Ascending aorta (tissue), 2 donors: ENCODE results near the gene SLC22A12. TPM values are rescaled to one million over a fixed set of nuclear protein-coding genes. Genes with fewer than 3 reads are reported as not detected.
A peak's percentile ranks its signal among the peaks of the same experiment; 100 is the strongest.

Experiments
- DNase-seq, 2 donors: peaks; one replicate each; pipeline ENCODE4 v3.0.0-alpha.2; 2019; ENCODE audit warnings: low spot score in 2 of 2
- H3K27ac ChIP-seq, 2 donors: fragments of 200-600 bp; sonication (generic); one replicate each; pipeline ENCODE4 v1.5.1; 2016 to 2017; ENCODE audit warnings: mild to moderate bottlenecking in 1 of 2
- H3K27me3 ChIP-seq: fragments of 200-600 bp; sonication (generic); one replicate; pipeline ENCODE4 v1.5.1; 2017
- H3K36me3 ChIP-seq, 2 donors: fragments of 200-600 bp; sonication (generic); one replicate each; pipeline ENCODE4 v1.5.1; 2016
- H3K4me1 ChIP-seq, 2 donors: fragments of 200-600 bp; sonication (generic); one replicate each; pipeline ENCODE4 v1.5.1; 2016 to 2017; ENCODE audit warnings: mild to moderate bottlenecking in 1 of 2
- H3K4me3 ChIP-seq, 2 donors: fragments of 200-600 bp; sonication (generic); one replicate each; pipeline ENCODE4 v1.5.1; 2016 to 2017; ENCODE audit warnings: mild to moderate bottlenecking in 1 of 2
- H3K9me3 ChIP-seq, 2 donors: fragments of 200-600 bp; sonication (generic); one replicate each; pipeline ENCODE4 v1.5.1; 2016
- intact Hi-C: fragments of 100-400 bp; cut with DNase I; formaldehyde crosslinking; loops from one replicate; pipeline ENCODE4 v1.15.1; 2023
- total RNA-seq: library from RNA; depleted of rRNA; stranded (reverse); fragments of >200 nt; gene quantifications from one replicate; pipeline ENCODE4 v1.1.0, GENCODE V29; 2016
- TF ChIP-seq, protein P1 (sequence below), 3 experiments: fragments of 200-600 bp in 2 of 3; fragments of 450-650 bp in 1 of 3; sonication (generic) in 2 of 3; IDR thresholded peaks; one replicate each; pipeline ENCODE4 v1.5.1; 2016 to 2019; ENCODE audit warnings: antibody characterized with exemption in 3 of 3, mild to moderate bottlenecking in 1 of 3, moderate library complexity in 1 of 3

Gene SLC22A12
- total RNA-seq, 1 donor from 2014 or later: not detected

DNA sequence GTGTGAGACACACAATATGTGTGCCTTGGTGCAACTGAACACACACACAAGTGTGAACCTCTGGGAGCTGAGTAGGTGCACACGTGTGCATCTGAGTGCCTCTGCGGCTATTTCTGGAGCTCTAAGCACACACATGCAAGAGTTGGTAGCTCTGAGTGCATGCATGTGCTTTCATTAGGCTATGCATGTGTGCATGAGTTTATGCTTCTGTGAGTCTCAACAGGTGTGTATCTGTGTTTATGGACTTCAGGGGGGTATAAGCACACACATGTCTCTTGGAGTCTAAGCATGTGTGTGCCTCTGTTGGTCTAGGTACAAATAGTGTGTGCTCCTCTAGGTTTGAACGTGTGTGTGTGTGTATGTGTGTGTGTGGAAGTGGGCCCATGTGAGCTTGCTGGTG, 25.8 kb downstream of the SLC22A12 start:
- H3K27me3 ChIP-seq: no peaks in the 10 kb centered on the region
- H3K27ac ChIP-seq: no peak overlapping the region
- H3K4me1 ChIP-seq: no peaks in the 10 kb centered on the region
- H3K9me3 ChIP-seq: no peaks in the 10 kb centered on the region
- intact Hi-C loops: no loop called here
- H3K4me3 ChIP-seq: no peak overlapping the region
- TF ChIP-seq, protein P1, sequence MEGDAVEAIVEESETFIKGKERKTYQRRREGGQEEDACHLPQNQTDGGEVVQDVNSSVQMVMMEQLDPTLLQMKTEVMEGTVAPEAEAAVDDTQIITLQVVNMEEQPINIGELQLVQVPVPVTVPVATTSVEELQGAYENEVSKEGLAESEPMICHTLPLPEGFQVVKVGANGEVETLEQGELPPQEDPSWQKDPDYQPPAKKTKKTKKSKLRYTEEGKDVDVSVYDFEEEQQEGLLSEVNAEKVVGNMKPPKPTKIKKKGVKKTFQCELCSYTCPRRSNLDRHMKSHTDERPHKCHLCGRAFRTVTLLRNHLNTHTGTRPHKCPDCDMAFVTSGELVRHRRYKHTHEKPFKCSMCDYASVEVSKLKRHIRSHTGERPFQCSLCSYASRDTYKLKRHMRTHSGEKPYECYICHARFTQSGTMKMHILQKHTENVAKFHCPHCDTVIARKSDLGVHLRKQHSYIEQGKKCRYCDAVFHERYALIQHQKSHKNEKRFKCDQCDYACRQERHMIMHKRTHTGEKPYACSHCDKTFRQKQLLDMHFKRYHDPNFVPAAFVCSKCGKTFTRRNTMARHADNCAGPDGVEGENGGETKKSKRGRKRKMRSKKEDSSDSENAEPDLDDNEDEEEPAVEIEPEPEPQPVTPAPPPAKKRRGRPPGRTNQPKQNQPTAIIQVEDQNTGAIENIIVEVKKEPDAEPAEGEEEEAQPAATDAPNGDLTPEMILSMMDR (IDR thresholded peaks at IDR 0.05): no peak
- no peak for DNase-seq
- H3K36me3 ChIP-seq: peaks cover 18 to 41% of the 10 kb centered on the region in 2 donors

DNA sequence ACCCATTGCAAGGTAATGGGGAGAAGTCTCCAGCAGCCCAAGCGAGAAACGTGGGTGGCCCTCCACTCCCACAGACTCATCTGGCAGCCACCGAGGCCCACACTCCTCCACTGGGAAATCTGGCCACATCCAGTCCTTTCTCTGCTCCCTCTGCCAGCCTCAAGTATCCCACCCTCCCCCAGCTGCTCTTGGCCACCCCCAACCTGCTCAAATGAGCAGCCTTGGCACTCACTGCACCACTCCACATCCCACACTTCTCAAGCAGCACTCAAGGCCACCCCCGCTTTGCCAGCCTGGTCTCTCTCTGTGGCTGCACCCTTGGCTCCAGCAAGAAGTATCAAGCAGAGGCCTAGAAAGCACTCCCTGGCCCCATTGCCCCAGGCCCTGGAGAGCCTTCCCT, 28.2 kb downstream of the SLC22A12 start:
- H3K27ac ChIP-seq: no peak overlapping the region
- TF ChIP-seq, protein P1 (IDR thresholded peaks at IDR 0.05): no peak
- H3K4me3 ChIP-seq: no peak overlapping the region
- no peaks in the 10 kb centered on the region for H3K9me3 ChIP-seq
- H3K27me3 ChIP-seq: no peaks in the 10 kb centered on the region
- no peak for DNase-seq
- intact Hi-C loops: no loop called here
- no peaks in the 10 kb centered on the region for H3K4me1 ChIP-seq
- peaks cover 25 to 50% of the 10 kb centered on the region in 2 donors for H3K36me3 ChIP-seq

DNA sequence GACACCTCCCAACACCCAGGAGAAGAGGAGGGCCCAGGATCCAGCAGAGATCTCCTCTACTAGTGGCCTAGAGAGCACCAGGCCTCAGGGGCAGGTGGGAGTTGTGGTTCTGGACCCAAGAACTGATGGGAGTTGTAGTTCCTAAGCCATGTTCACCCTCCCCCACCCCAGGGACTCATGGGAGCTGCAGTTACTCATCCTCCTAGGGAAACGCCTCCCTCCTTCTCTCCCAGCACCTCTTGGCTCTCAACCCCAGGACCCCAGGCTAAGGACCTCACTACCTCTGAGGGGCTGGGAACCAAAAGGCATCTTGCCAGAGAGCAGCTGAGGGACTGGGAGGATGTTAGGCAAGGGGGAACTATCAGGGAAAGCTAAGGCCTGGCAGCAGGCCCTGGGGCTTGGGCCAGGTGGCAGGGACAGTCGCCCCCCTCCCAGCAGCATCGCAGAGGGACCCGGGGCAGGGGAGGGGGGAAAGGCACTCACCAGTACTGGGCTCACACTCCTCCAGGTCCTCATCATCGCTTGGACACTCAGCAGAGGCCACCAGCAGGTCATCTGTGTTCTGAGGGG, 28.9 kb downstream of the SLC22A12 start:
- no peak for DNase-seq
- H3K27ac ChIP-seq: peak overlapping the region in 1 of 2 donors; percentile 14

DNA sequence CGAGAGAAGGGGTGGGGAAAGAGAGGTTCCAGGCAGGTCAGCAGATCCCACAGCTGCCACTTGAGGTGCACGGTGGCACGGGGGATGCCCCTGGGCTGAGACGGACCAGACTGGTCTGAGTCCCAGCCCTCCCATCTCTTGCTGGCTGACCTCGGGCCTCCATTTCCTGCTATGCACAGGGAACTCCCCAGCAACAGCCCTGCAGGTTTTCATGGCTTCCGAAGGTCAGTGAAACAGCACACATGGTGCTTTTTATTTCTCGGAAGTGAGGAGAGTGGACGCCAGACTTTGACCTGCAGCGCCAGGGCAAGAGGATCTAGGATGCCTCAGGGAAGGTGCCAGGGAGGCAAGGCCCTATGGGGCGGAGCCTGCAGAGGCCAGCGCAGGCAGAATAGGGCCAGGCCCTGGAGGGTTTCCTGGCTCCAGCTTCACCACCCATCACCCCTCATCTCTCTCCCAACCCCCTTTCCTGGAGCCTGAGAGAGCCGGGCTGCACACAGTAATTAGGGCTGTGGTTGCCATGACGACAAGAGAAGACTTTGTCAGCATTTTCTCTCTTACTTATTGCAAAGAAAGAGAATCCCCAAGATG, 29.5 kb downstream of the SLC22A12 start:
- H3K27me3 ChIP-seq: no peaks in the 10 kb centered on the region
- H3K4me3 ChIP-seq: no peak overlapping the region
- H3K4me1 ChIP-seq: no peaks in the 10 kb centered on the region
- no peaks in the 10 kb centered on the region for H3K9me3 ChIP-seq
- H3K27ac ChIP-seq: peak overlapping the region in 1 of 2 donors; percentile 14
- TF ChIP-seq, protein P1 (IDR thresholded peaks at IDR 0.05): no peak
- H3K36me3 ChIP-seq: peaks cover 31 to 44% of the 10 kb centered on the region in 2 donors
- no peak for DNase-seq
- intact Hi-C loops: no loop called here

More for the DNA sequence above, 28.9 kb downstream of the SLC22A12 start:
- intact Hi-C loops: no loop called here
- H3K4me1 ChIP-seq: no peaks in the 10 kb centered on the region
- TF ChIP-seq, protein P1 (IDR thresholded peaks at IDR 0.05): no peak
- peaks cover 28 to 45% of the 10 kb centered on the region in 2 donors for H3K36me3 ChIP-seq
- no peaks in the 10 kb centered on the region for H3K27me3 ChIP-seq
- no peaks in the 10 kb centered on the region for H3K9me3 ChIP-seq
- no peak overlapping the region for H3K4me3 ChIP-seq

- TF ChIP-seq, protein P1 (IDR thresholded peaks at IDR 0.05): no peak
- Histone ChIP-seq H3K27ac (no peak overlapping the region), H3K4me3 (no peak overlapping the region), H3K4me1 (no peaks in the 10 kb centered on the region), H3K9me3 (no peaks in the 10 kb centered on the region), H3K36me3 (peaks cover 33 to 46% of the 10 kb centered on the region in 2 donors), H3K27me3 (no peaks in the 10 kb centered on the region)
- no peak for DNase-seq
- intact Hi-C loops: no loop called here
Measured at GRCh38 chr11:64621283-64622019, 30.4 kb downstream of the SLC22A12 start.
